B cell (primary cell): ENCODE data around the gene CTRL. TPM values are rescaled to one million over a fixed set of nuclear protein-coding genes. Genes with fewer than 3 reads are reported as not detected.

Experiments
- ATAC-seq: fragments of 200-7000 bp; cut with Tn5 transposase; one replicate; pipeline ENCODE4 v1.10.0; 2021; ENCODE audit warnings: low read depth, mild to moderate bottlenecking, moderate number of reproducible peaks, moderate library complexity
- CTCF ChIA-PET: fragments of 350-600 bp; sonication (Branson Sonifier 250); formaldehyde crosslinking; loops from one replicate; lab custom pipeline; 2021; ENCODE audit warnings: antibody characterized with exemption, inconsistent platforms; lab: Charles Lee
- POLR2A ChIA-PET: fragments of 350-600 bp; sonication (Branson Sonifier 250); formaldehyde crosslinking; loops from one replicate; lab custom pipeline; 2021; ENCODE audit warnings: antibody characterized with exemption; lab: Charles Lee
- DNase-seq: peaks from one replicate; pipeline ENCODE4 v3.0.0; 2013
- H2AFZ ChIP-seq: 2 replicates; pipeline ENCODE4 v1.6.1; 2012; ENCODE audit warnings: mild to moderate bottlenecking, low read depth, low read length; ENCODE audit not compliant: insufficient read depth, poor library complexity, severe bottlenecking
- H3K27ac ChIP-seq, 2 donors: 1 replicate in 1 of 2; 2 replicates in 1 of 2; pipeline ENCODE4 v1.5.1; 2012 to 2013; ENCODE audit warnings: low read length in 2 of 2, mild to moderate bottlenecking in 2 of 2, moderate library complexity in 1 of 2
- H3K27me3 ChIP-seq, 4 experiments: fragments of 200-600 bp in 1 of 4; sonication (generic) in 1 of 4; replicated peaks in 1 of 4; 1 replicate in 2 of 4; 2 replicates in 2 of 4; pipeline versions ENCODE4 v1.6.1 to v1.7.0; 2013 to 2016; ENCODE audit warnings: low read length in 3 of 4, mild to moderate bottlenecking in 2 of 4, mixed read lengths in 1 of 4, moderate library complexity in 1 of 4; ENCODE audit not compliant: insufficient read depth in 4 of 4, control insufficient read depth in 3 of 4; ENCODE audit errors: control extremely low read depth in 1 of 4
- H3K36me3 ChIP-seq, 2 experiments: replicated peaks in 1 of 2; 1 replicate in 1 of 2; 2 replicates in 1 of 2; pipeline versions ENCODE4 v1.6.1 to v1.7.1; 2013; ENCODE audit warnings: low read length in 1 of 2; ENCODE audit not compliant: insufficient read depth in 2 of 2, control insufficient read depth in 1 of 2; ENCODE audit errors: control extremely low read depth in 1 of 2, extremely low read depth in 1 of 2
- H3K4me1 ChIP-seq, 2 donors: fragments of 200-600 bp in 1 of 2; sonication (generic) in 1 of 2; 1 replicate in 1 of 2; 2 replicates in 1 of 2; pipeline versions ENCODE4 v1.5.1 to v1.6.1; 2013 to 2017; ENCODE audit warnings: low read length in 2 of 2; ENCODE audit not compliant: control insufficient read depth in 2 of 2, insufficient read depth in 2 of 2
- H3K4me2 ChIP-seq: replicated peaks from 2 replicates; pipeline ENCODE3; 2012; ENCODE audit warnings: mild to moderate bottlenecking, low read depth, low read length; ENCODE audit not compliant: poor library complexity, severe bottlenecking
- H3K4me3 ChIP-seq, 5 experiments: fragments of 200-600 bp in 1 of 5; sonication (generic) in 1 of 5; 1 replicate in 3 of 5; 2 replicates in 2 of 5; pipeline versions ENCODE4 v1.5.1 to v1.7.0; 2011 to 2016; ENCODE audit warnings: low read length in 4 of 5, mild to moderate bottlenecking in 4 of 5, low read depth in 2 of 5, control low read depth in 1 of 5, moderate library complexity in 1 of 5; ENCODE audit not compliant: insufficient read depth in 1 of 5; ENCODE audit errors: control extremely low read depth in 1 of 5, extremely low read depth in 1 of 5
- H3K79me2 ChIP-seq: fragments of 200-600 bp; sonication (generic); one replicate; pipeline ENCODE4 v1.6.0; 2016; ENCODE audit warnings: low read length; ENCODE audit not compliant: control insufficient read depth, insufficient read depth
- H3K9ac ChIP-seq: fragments of 200-600 bp; sonication (generic); 2 replicates; pipeline ENCODE4 v1.6.1; 2017; ENCODE audit warnings: mild to moderate bottlenecking, low read length, moderate library complexity
- H3K9me3 ChIP-seq, 3 donors: one replicate each; pipeline versions ENCODE4 v1.6.1 to v1.7.1; 2013; ENCODE audit warnings: low read length in 2 of 3; ENCODE audit not compliant: control insufficient read depth in 2 of 3, insufficient read depth in 1 of 3; ENCODE audit errors: control extremely low read depth in 1 of 3
- H4K20me1 ChIP-seq: 2 replicates; pipeline ENCODE4 v1.6.0; 2012; ENCODE audit warnings: mild to moderate bottlenecking, low read length; ENCODE audit not compliant: insufficient read depth, control insufficient read depth, poor library complexity, severe bottlenecking
- H3K27ac Mint-ChIP-seq: one replicate; pipeline ENCODE4 v1.8.0; 2021; ENCODE audit warnings: mixed read lengths
- H3K27me3 Mint-ChIP-seq: one replicate; pipeline ENCODE4 v1.8.0; 2021; ENCODE audit warnings: mixed read lengths
- H3K4me1 Mint-ChIP-seq: one replicate; pipeline ENCODE4 v1.8.0; 2021; ENCODE audit warnings: mixed read lengths
- H3K4me3 Mint-ChIP-seq: one replicate; pipeline ENCODE4 v1.8.0; 2021; ENCODE audit warnings: mixed read lengths
- H3K9me3 Mint-ChIP-seq: one replicate; pipeline ENCODE4 v1.8.0; 2022; ENCODE audit warnings: mixed read lengths; ENCODE audit not compliant: insufficient read depth
- EZH2 ChIP-seq: IDR thresholded peaks from 2 replicates; pipeline ENCODE4 v1.6.1; 2012; ENCODE audit warnings: borderline replicate concordance, low read depth, mild to moderate bottlenecking, moderate library complexity, low read length; ENCODE audit not compliant: insufficient read depth, poor library complexity, severe bottlenecking
- WGBS: methylation state at CpG from one replicate; pipeline ENCODE4 v1.1.5; 2013; ENCODE audit warnings: missing lambda C conversion rate; ENCODE audit not compliant: insufficient coverage; 5-methylcytosine and 5-hydroxymethylcytosine counted together
- intact Hi-C: fragments of 100-400 bp; cut with micrococcal nuclease; formaldehyde crosslinking; loops from one replicate; pipeline ENCODE4 v1.10.0; 2022
- polyA plus RNA-seq: library from polyadenylated mRNA; depleted of rRNA; stranded (reverse); fragments of >200 nt; gene quantifications from 2 replicates; pipeline ENCODE4 v1.2.3, GENCODE V29; 2012
- total RNA-seq, 2 donors: library from RNA; stranded (reverse); fragments of 120-200 nt in 1 of 2; gene quantifications; 1 replicate in 1 of 2; 2 replicates in 1 of 2; pipeline versions ENCODE4 v1.2.3 to v1.2.4, GENCODE V29; 2013 to 2022
- TF ChIP-seq, protein P1 (sequence below): fragments of 200-600 bp; IDR thresholded peaks from one replicate; pipeline ENCODE4 v1.8.0; 2022; ENCODE audit warnings: antibody characterized with exemption, mild to moderate bottlenecking

The CTRL gene
- total and polyA plus RNA-seq, 2 donors (not counting 1 experiment from before 2014, with no cell fraction given): 5.8 to 19.0 TPM

DNA sequence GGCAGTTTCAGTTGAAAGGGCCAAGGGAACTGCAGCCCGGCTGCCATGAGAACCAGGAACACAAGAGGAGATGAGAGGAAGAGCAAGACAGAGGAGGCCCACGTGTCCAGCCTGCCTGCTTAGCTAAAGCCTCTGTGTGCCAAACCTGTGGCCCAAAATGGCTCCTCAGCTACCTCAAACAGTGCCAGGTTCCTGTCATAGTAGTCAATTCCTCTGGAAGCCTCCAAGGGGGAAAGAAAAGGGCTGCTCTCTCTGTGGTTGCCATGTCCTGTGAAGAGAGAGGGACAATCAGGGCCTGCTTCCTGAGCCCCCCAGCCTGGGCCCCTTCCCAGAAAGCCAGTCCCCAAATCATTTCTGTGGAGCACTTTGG lies 31.6 kb upstream of the CTRL start:
- H3K4me1 ChIP-seq: peaks cover 10 to 12% of the 10 kb centered on the region in 2 donors
- intact Hi-C loops: loop anchor here (10.0 kb wide), 1 partner anchor 262 kb away; no protein-coding TSS in a partner anchor
- H3K4me3 Mint-ChIP-seq: no peak overlapping the region
- CTCF ChIA-PET: interaction anchor here (0.5 kb wide), 1 partner anchor 1278 kb away, joined by 3 read pairs; no protein-coding TSS in a partner anchor
- POLR2A ChIA-PET: interaction anchor here (1.2 kb wide), 1 partner anchor 23 kb away, joined by 4 read pairs; no protein-coding TSS in a partner anchor
- H3K9ac ChIP-seq: no peak overlapping the region
- H3K36me3 ChIP-seq: peaks cover 0 to 27% of the 10 kb centered on the region in 2 experiments
- H4K20me1 ChIP-seq: peaks cover 8% of the 10 kb centered on the region
- H3K27ac ChIP-seq: no peak overlapping the region
- ATAC-seq (no peak), DNase-seq (no peak)
- no peak overlapping the region for H3K27ac Mint-ChIP-seq
- H3K27me3 ChIP-seq: no peaks in the 10 kb centered on the region
- peaks cover 32% of the 10 kb centered on the region for H3K79me2 ChIP-seq
- TF ChIP-seq EZH2: no peak
- TF ChIP-seq, protein P1, sequence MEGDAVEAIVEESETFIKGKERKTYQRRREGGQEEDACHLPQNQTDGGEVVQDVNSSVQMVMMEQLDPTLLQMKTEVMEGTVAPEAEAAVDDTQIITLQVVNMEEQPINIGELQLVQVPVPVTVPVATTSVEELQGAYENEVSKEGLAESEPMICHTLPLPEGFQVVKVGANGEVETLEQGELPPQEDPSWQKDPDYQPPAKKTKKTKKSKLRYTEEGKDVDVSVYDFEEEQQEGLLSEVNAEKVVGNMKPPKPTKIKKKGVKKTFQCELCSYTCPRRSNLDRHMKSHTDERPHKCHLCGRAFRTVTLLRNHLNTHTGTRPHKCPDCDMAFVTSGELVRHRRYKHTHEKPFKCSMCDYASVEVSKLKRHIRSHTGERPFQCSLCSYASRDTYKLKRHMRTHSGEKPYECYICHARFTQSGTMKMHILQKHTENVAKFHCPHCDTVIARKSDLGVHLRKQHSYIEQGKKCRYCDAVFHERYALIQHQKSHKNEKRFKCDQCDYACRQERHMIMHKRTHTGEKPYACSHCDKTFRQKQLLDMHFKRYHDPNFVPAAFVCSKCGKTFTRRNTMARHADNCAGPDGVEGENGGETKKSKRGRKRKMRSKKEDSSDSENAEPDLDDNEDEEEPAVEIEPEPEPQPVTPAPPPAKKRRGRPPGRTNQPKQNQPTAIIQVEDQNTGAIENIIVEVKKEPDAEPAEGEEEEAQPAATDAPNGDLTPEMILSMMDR: no peak
- H3K27me3 Mint-ChIP-seq: no peaks in the 10 kb centered on the region
- 94% methylated on average over 2 of the region's 2 CpGs for WGBS
- no peak overlapping the region for H3K4me2 ChIP-seq
- H3K9me3 Mint-ChIP-seq: no peaks in the 10 kb centered on the region
- H2AFZ ChIP-seq: no peak overlapping the region
- H3K4me1 Mint-ChIP-seq: peaks cover 13% of the 10 kb centered on the region
- H3K9me3 ChIP-seq: no peaks in the 10 kb centered on the region
- H3K4me3 ChIP-seq: no peak overlapping the region

DNA sequence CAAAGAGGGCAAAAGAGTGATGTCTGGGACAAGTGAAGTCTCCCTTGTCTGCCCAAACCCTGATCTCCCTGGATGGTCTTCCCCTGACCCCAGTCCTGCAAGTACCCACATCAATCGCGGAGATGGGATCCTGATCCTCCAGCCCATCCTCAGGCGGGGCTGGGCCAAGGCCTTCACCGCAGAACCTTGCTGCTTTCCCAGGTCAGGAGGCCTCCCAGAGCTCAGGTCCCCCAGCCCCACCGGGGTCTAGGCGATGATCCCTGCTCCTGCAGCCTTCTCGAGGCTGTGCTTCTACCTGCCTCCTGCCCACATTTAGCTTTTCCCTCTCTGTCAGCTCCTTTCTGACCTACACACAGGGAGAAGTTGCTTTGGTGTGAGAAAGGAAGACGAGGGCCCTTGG lies 30.5 kb upstream of the CTRL start:
- H3K36me3 ChIP-seq: peaks cover 0 to 27% of the 10 kb centered on the region in 2 experiments
- CTCF ChIA-PET: interaction anchor here (1.3 to 2.5 kb wide), 2 partner anchors 20 to 286 kb away, joined by 3 to 5 read pairs; no protein-coding TSS in a partner anchor
- H3K4me2 ChIP-seq: no peak overlapping the region
- no peak overlapping the region for H3K27ac Mint-ChIP-seq
- no peaks in the 10 kb centered on the region for H3K9me3 ChIP-seq
- no peak overlapping the region for H3K27ac ChIP-seq
- TF ChIP-seq EZH2: no peak
- TF ChIP-seq, protein P1: no peak
- H3K79me2 ChIP-seq: peaks cover 25% of the 10 kb centered on the region
- DNase-seq (no peak), ATAC-seq (no peak)
- peaks cover 6% of the 10 kb centered on the region for H3K4me1 Mint-ChIP-seq
- no peak overlapping the region for H3K4me3 Mint-ChIP-seq
- H3K4me3 ChIP-seq: no peak overlapping the region
- POLR2A ChIA-PET: no interaction called here
- intact Hi-C loops: loop anchor here (10.0 kb wide), 1 partner anchor 263 kb away; no protein-coding TSS in a partner anchor
- H3K9ac ChIP-seq: no peak overlapping the region
- no peak overlapping the region for H2AFZ ChIP-seq
- H3K4me1 ChIP-seq: peaks cover 3 to 5% of the 10 kb centered on the region in 2 donors
- H4K20me1 ChIP-seq: peaks cover 7% of the 10 kb centered on the region
- no peaks in the 10 kb centered on the region for H3K27me3 Mint-ChIP-seq
- no peaks in the 10 kb centered on the region for H3K9me3 Mint-ChIP-seq
- WGBS: 98% methylated on average over 4 of the region's 8 CpGs
- no peaks in the 10 kb centered on the region for H3K27me3 ChIP-seq
